Panc1 (cell line): Measurements from ENCODE around the gene ARPC1B. TPM values are rescaled to one million over a fixed set of nuclear protein-coding genes. Genes with fewer than 3 reads are reported as not detected.
A peak's percentile ranks its signal among the peaks of the same experiment; 100 is the strongest.

Source experiments
- ATAC-seq: fragments of 200-7000 bp; cut with Tn5 transposase; 2 replicates; pipeline ENCODE4 v1.9.1; 2020; ENCODE audit warnings: mild to moderate bottlenecking, moderate library complexity
- BruUV-seq: library from RNA; stranded (reverse); fragments of 400-500 nt; replicated peaks from 2 replicates; lab custom pipeline; 2021; lab: Mats Ljungman, UMichigan
- CTCF ChIA-PET: fragments of 300-600 bp; sonication (Branson Sonifier 250); formaldehyde crosslinking; loops from one replicate; lab custom pipeline; 2022; ENCODE audit warnings: antibody characterized with exemption; lab: Charles Lee
- POLR2A ChIA-PET: fragments of 300-600 bp; sonication (Branson Sonifier 250); formaldehyde crosslinking; loops from one replicate; lab custom pipeline; 2022; ENCODE audit warnings: antibody characterized with exemption; lab: Charles Lee
- DNase-seq: peaks from one replicate; pipeline ENCODE4 v3.0.0-alpha.2; 2010; ENCODE audit warnings: low read depth, low spot score
- H3K27ac ChIP-seq: 2 replicates; pipeline ENCODE4 v1.5.1; 2011; ENCODE audit warnings: mild to moderate bottlenecking, low read length, inconsistent platforms
- H3K27me3 ChIP-seq: fragments of 200-500 bp; sonication (Bioruptor generic); 2 replicates; pipeline ENCODE4 v1.6.0; 2014; ENCODE audit warnings: low read length, inconsistent platforms; ENCODE audit not compliant: control insufficient read depth, insufficient read depth
- H3K36me3 ChIP-seq: fragments of 200-500 bp; sonication (Bioruptor generic); 2 replicates; pipeline ENCODE4 v1.5.1; 2014; ENCODE audit warnings: inconsistent platforms, mild to moderate bottlenecking, low read length, moderate library complexity; ENCODE audit not compliant: control insufficient read depth, insufficient read depth
- H3K4me1 ChIP-seq: 2 replicates; pipeline ENCODE4 v1.5.1; 2011; ENCODE audit warnings: inconsistent platforms, mild to moderate bottlenecking, low read length, moderate library complexity; ENCODE audit not compliant: control insufficient read depth, insufficient read depth
- H3K4me3 ChIP-seq, 2 experiments: 2 replicates each; pipeline ENCODE4 v1.5.1; 2011 to 2012; ENCODE audit warnings: low read depth in 2 of 2, low read length in 2 of 2, mild to moderate bottlenecking in 2 of 2, inconsistent platforms in 1 of 2, moderate library complexity in 1 of 2
- H3K9me3 ChIP-seq: fragments of 200-500 bp; sonication (Bioruptor generic); 2 replicates; pipeline ENCODE4 v1.5.1; 2014; ENCODE audit warnings: low read depth, mild to moderate bottlenecking, inconsistent platforms, low read length, moderate library complexity; ENCODE audit not compliant: control insufficient read depth, insufficient read depth
- CTCF ChIP-seq: fragments of 450-650 bp; IDR thresholded peaks from 2 replicates; pipeline ENCODE4 v1.5.1; 2017; ENCODE audit warnings: mild to moderate bottlenecking
- POLR2AphosphoS5 ChIP-seq: IDR thresholded peaks from 2 replicates; pipeline ENCODE4 v1.6.1; 2012; ENCODE audit warnings: mild to moderate bottlenecking, low read depth, low read length, moderate library complexity
- REST ChIP-seq, 2 experiments: IDR thresholded peaks; 2 replicates each; pipeline ENCODE4 v1.6.1; 2011 to 2012; ENCODE audit warnings: low read depth in 2 of 2, control low read depth in 1 of 2, low read length in 1 of 2, mild to moderate bottlenecking in 1 of 2, moderate library complexity in 1 of 2; ENCODE audit not compliant: insufficient read depth in 1 of 2
- SIN3A ChIP-seq: IDR thresholded peaks from 2 replicates; pipeline ENCODE4 v1.6.1; 2012; ENCODE audit warnings: low read depth, mild to moderate bottlenecking, low read length, moderate library complexity, borderline replicate concordance; ENCODE audit not compliant: insufficient read depth
- TCF7L2 ChIP-seq: IDR thresholded peaks from 2 replicates; pipeline ENCODE4 v1.6.1; 2011; ENCODE audit warnings: mild to moderate bottlenecking, low read depth, low read length, inconsistent platforms
- in situ Hi-C: cut with HindIII; loops from 2 replicates; pipeline ENCODE4 v1.10.0; 2016; ENCODE audit warnings: low sequenced_read_pairs, low pct_unique_long_range_greater_than_20kb
- intact Hi-C: fragments of 100-400 bp; cut with micrococcal nuclease; formaldehyde crosslinking; loops from one replicate; pipeline ENCODE4 v1.10.0; 2022; ENCODE audit not compliant: unreplicated experiment
- total RNA-seq: library from RNA; stranded (reverse); gene quantifications from one replicate; pipeline ENCODE4 v1.2.1, GENCODE V29; 2021; ENCODE audit not compliant: unreplicated experiment

ARPC1B gene
- total RNA-seq, 1 experiment from 2014 or later: 266 TPM

GRCh38 chr7:99380032-99380822 is 5.7 kb downstream of the ARPC1B start:
- CTCF ChIA-PET: no interaction called here
- no peak for DNase-seq
- TF ChIP-seq SIN3A (no peak), TCF7L2 (no peak), POLR2AphosphoS5 (0 out of 2 replicates have a peak, but pooled peaks have one; percentile 21), CTCF (no peak), REST (IDR thresholded peaks at IDR 0.05; ENCODE audit: insufficient read depth in 1 of 2, low read depth in 2 of 2, low read length in 1 of 2) (no peak)
- Histone ChIP-seq H3K27me3 (no peaks in the 10 kb centered on the region), H3K36me3 (no peaks in the 10 kb centered on the region; the same call in 1 of the 2 replicates), H3K4me3 (0 out of 4 replicates have a peak overlapping the region, but pooled peaks of 1 of the 2 experiments have one; percentile 11), H3K9me3 (no peaks in the 10 kb centered on the region), H3K4me1 (peaks cover 38% of the 10 kb centered on the region), H3K27ac (peak overlapping the region; percentile 79)
- intact Hi-C loops (no loop called here), in situ Hi-C loops (no loop called here)
- ATAC-seq: peak; percentile 15
- POLR2A ChIA-PET: no interaction called here
- BruUV-seq: no TSS peak

- Histone ChIP-seq H3K27me3 (no peaks in the 10 kb centered on the region), H3K4me1 (peaks cover 38% of the 10 kb centered on the region), H3K36me3 (no peaks in the 10 kb centered on the region; the same call in 1 of the 2 replicates), H3K9me3 (no peaks in the 10 kb centered on the region), H3K4me3 (no peak overlapping the region), H3K27ac (peak overlapping the region; percentile 79)
- BruUV-seq: no TSS peak
- ChIA-PET POLR2A (no interaction called here), CTCF (no interaction called here)
- TF ChIP-seq CTCF: no peak
- no peak for TF ChIP-seq TCF7L2
- TF ChIP-seq POLR2AphosphoS5: no peak; the same call in 1 of the 2 replicates
- no peak for TF ChIP-seq REST (IDR thresholded peaks at IDR 0.05; ENCODE audit: insufficient read depth in 1 of 2, low read depth in 2 of 2, low read length in 1 of 2)
- no peak for TF ChIP-seq SIN3A
- DNase-seq (no peak), ATAC-seq (peak; percentile 43)
- in situ Hi-C loops (no loop called here), intact Hi-C loops (no loop called here)
These were observed 6.5 kb downstream of the ARPC1B start for GRCh38 chr7:99380823-99381663.
